ENCODE measurements around the gene TERB1. TPM values are rescaled to one million over a fixed set of nuclear protein-coding genes. Genes with fewer than 3 reads are reported as not detected.
A peak's percentile ranks its signal among the peaks of the same experiment; 100 is the strongest.

Gene TERB1
- total and polyA plus RNA-seq, 2 of the 13 experiments (the other 11 are each of a cell fraction or from before 2014, with no cell fraction given) = not detected

GRCh38 chr16:66751303-66751991 lies 49.9 kb downstream of the TERB1 start, which contains the start of gene DYNC1LI2 (continued):
- TF ChIP-seq HMGA1 (CRISPR knock-in tag; conservative IDR thresholded peaks at IDR 0.05) (no peak), ZNF138 (CRISPR knock-in tag; IDR thresholded peaks at IDR 0.05; ENCODE audit: low read depth) (0 out of 2 replicates have a peak, but pooled peaks have one; percentile 85), CENPX (CRISPR knock-in tag; IDR thresholded peaks at IDR 0.05) (no peak), HMG20A (CRISPR knock-in tag; IDR thresholded peaks at IDR 0.05; ENCODE audit: borderline replicate concordance) (no peak), PHF21A (CRISPR knock-in tag; IDR thresholded peaks at IDR 0.05) (no peak), NAIF1 (CRISPR knock-in tag; IDR thresholded peaks at IDR 0.05; ENCODE audit: borderline replicate concordance) (no peak), DR1 (CRISPR knock-in tag; IDR thresholded peaks at IDR 0.05) (peak; percentile 2; the same call in 1 of the 2 replicates), YEATS4 (CRISPR knock-in tag; IDR thresholded peaks at IDR 0.05; ENCODE audit: borderline replicate concordance) (peak; percentile 92), ATF5 (CRISPR knock-in tag; IDR thresholded peaks at IDR 0.05; ENCODE audit: low read depth) (no peak), ZNF253 (CRISPR knock-in tag; IDR thresholded peaks at IDR 0.05; ENCODE audit: borderline replicate concordance) (no peak), PAWR (CRISPR knock-in tag; IDR thresholded peaks at IDR 0.05; ENCODE audit: borderline replicate concordance) (no peak), MAF1 (CRISPR knock-in tag; IDR thresholded peaks at IDR 0.05; ENCODE audit: borderline replicate concordance) (0 out of 2 replicates have a peak, but pooled peaks have one; percentile 27), MTF2 (CRISPR knock-in tag; IDR thresholded peaks at IDR 0.05; ENCODE audit: borderline replicate concordance) (no peak), ZNF646 (CRISPR knock-in tag; IDR thresholded peaks at IDR 0.05) (no peak), HOXA9 (CRISPR knock-in tag; IDR thresholded peaks at IDR 0.05; ENCODE audit: borderline replicate concordance) (no peak), SOX5 (CRISPR knock-in tag; IDR thresholded peaks at IDR 0.05; ENCODE audit: borderline replicate concordance) (no peak), NR3C1 (CRISPR knock-in tag; IDR thresholded peaks at IDR 0.05) (no peak), ARNTL (CRISPR knock-in tag; IDR thresholded peaks at IDR 0.05) (no peak), MIER3 (CRISPR knock-in tag; IDR thresholded peaks at IDR 0.05; ENCODE audit: borderline replicate concordance) (no peak; the same call in 1 of the 2 replicates), PITX1 (CRISPR knock-in tag; IDR thresholded peaks at IDR 0.05) (no peak), HNRNPL (IDR thresholded peaks at IDR 0.05; ENCODE audit: low read depth, low read length) (no peak)
